UCSD-AML1 (cell line): ENCODE results near the gene FLVCR2.

Source experiments
- DNase-seq: peaks from one replicate; lab custom pipeline; 2025; ENCODE audit not compliant: unreplicated experiment; lab: John Stamatoyannopoulos, UW

Gene FLVCR2

DNA sequence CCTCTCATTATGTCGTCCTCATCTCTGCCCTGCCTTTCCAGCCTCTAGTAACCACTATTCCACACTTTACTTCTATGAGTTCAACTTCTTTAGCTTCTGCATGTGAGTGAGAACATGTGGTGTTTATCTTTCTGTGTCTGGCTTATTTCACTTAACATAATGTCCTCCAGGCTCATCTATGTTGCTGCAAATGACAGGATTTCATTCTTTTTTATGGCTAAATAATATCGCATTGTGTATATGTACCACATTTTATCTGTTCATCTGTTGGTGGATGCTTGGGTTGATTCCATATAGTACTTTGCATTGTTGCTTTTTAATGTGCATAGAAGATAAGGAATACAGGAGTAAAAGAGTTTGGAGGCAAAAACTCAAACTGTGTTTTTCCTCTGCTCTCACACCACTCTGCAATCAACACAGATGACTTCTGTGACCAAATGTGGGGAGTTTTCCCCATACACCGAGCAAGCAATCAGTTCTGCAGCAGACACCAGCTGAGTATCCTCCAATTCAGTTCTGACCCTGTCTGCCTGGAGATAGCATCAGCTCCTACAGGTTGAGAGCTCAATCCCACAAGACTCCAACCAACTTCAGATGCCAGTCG lies 24.6 kb upstream of the FLVCR2 start:
- no peak for DNase-seq

DNA sequence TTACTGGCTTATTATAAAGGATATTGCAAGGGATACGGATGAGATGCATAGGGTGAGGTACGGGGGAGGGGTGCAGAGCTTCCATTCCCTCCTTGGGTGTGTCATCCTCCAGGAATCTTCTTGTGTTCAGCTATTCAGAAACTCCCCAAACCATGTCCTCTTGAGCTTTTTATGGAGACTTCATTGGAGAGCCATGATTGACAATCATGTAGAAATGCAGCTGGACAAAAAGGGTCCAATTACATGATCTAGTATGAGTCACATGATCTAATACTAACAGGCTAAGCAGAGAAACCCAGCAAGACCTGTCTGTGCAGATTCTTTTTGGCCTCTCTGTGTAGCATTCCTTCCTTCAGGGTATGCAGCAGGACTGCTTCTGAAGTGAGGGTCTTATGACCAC lies 23.9 kb upstream of the FLVCR2 start:
- DNase-seq = no peak

DNA sequence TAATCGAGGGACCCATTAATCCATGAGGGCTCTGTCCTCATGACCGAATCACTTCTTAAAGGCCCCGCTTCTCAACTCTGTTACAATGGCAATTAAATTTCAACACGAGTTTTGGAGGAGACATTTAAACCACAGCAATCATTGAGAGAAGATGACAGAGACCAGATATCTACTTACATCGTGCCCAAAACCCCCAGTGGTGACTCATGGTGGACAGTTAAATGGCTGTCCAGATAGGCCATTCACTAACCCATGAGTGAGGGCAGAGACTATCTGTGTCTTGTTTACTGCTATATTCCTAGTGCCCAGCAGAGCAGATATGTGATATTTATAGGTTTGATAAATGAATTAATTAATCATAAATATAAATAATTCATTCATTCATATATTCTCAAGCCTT lies 20.0 kb upstream of the FLVCR2 start:
- DNase-seq = no peak

DNA sequence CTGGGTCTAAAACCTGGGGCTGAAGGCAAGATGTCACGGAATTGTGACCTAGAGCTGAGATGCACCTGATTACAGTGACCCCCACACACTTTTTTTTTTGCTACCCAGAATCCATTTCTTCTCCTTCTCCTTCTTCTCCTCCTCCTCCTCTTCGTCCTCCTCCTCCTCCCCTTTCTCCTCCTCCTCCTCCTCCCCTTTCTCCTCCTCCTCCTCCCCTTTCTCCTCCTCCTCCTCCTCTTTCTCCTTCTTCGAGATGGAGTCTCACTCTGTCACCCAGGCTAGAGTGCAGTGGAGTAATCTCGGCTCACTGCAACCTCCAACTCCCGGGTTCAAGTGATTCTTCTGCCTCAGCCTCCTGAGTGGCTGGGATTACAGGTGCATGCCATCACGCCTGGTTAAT lies 19.4 kb upstream of the FLVCR2 start:
- DNase-seq = no peak

DNA sequence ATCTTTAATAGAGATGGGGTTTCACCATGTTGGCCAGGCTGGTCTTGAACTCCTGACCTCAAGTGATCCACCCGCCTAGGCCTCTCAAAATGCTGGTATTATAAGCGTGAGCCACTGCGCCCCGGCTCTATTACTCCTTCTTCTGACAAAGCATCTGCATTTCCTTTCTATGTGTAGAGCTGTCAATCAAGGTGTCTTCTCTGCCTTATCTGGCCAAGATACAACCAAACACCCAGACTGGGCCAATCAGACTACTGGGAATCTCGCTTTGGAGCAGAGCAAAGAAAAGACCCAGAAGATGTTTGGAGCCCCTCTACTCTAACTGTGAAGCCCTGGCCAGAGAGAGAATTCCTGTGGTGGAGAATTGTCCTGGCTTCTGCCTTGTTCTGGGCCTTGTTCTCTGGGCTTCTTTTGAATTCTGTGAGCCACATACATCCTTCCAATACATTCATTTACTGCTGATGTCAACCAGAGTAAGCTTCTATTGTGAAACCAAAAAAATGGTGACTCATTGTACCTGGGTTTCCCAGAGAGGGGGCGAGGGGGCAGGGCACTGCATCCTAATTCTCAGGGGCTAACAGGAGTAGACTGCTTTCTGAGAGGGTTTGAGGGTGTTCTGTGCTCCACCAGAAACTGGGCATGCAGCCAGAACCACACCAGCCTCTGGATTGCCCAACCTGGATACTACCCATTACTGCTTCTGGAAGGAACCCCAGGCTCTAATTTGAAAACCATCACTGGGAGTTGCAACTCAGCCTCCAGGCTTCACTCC lies 18.8 kb upstream of the FLVCR2 start:
- peak; percentile 20 for DNase-seq

DNA sequence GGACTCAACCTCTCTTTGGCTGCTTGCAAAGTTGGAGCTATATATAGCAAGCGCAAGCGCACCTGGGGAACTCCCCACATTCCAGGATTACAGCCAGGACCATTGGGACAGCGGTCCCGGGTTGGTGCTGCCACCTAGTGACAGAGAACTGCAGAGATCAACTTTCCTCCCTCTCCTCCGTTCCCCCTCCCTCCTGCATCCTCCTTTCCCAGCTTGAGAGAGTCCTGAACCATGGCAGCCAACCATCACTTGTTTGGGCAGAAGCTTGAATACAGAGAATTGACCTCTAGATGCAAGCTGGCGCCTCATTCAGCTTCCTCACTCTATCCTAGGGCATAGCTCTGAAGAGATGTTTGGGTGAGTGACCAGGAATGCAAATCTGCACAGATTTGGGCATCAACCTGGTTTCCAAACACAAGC lies 17.4 kb upstream of the FLVCR2 start:
- peak; percentile 57 for DNase-seq

DNA sequence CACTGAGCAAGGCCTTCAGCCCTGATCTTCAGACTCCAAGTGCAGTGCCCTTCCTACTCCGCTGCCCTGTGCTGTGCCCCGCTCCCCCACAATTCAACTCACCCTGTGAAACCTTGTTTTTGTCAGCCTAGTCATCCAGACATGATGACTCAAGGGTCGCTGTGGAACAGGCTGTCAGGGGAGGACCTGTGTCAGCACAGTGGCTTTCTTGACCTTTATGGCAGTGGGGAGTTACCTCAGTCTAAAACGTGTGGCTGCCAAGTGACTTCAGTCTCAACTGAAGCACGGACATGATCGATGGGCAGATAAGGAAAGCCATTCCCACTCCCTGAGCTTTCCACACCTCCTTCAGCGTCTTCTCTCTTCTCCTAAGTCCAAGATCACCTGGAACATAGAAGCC lies 16.3 kb upstream of the FLVCR2 start:
- DNase-seq = no peak

DNA sequence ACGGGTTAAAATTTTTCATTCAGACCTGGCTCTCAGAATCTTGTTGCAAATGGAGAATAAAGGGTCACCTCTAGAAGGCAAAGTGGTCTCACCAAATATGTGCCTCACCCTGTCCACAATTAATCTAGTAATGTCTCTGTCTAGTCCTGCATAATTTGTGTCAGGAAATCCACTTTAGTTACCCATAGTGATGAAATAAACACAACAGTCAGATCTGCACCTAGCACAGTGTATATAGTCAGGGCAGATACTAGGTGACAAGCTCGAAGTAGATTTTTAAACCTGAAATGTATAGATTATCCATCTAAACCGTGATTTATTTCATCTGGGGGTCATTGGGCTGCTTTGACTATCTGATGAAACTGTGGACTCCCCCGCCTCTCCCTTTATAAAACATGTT lies 15.9 kb upstream of the FLVCR2 start:
- DNase-seq = no peak

DNA sequence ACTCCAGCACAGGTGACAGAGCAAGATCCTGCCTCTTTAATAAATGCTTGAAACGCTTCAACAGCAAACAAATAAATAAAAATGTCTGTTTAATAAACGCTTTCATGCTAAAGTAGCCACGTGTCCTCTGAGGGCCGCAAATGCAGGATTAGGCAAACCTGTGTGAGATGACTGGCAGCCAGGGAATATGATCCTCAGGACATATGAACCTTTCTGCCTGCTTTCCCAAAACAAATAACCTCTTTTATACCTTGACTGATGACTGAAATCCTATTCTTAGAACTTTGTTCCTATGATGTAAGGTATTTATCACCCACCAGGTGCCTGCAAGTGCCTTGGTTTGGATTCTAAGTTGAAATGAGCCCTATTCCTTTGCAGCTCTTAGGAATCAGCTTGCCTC lies 14.5 kb upstream of the FLVCR2 start:
- no peak for DNase-seq

DNA sequence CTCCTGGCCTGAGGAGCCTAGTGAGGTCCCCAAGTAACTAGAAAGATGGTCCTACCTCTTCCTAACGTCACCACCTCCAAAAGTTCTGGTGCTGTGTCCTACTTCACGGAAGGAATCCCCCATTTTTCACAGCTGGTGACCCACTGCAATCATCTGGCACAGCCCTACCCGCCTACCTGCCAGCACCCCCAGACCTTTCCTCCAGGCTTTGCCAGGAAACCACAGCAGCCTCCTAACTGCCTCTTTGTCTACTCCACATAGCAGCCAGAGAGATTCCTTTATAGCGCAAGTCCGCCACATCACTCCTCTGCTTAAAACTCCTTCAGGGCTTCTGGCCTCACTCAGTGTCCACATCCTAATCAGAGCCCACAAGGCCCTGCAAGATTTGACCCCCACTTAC lies 13.4 kb upstream of the FLVCR2 start:
- DNase-seq = no peak

DNA sequence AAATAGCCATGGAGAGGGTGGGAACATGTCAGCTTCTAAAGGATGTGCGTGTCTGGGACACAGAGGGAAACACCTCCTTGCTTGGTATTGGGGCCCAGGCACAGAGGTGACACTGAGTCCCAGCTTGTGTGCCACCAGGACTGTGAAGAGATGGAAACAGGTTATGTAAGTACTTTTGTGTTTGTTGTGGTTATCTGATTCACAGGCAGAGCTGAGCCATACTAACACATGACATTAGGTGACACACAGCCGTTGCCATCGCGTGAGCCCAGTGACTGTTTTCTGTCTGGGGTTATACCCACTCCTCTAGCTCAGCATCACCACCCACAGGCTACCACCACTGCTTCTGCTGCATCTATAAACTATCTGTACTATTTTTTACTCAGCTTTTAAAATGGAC lies 12.1 kb upstream of the FLVCR2 start:
- no peak for DNase-seq

DNA sequence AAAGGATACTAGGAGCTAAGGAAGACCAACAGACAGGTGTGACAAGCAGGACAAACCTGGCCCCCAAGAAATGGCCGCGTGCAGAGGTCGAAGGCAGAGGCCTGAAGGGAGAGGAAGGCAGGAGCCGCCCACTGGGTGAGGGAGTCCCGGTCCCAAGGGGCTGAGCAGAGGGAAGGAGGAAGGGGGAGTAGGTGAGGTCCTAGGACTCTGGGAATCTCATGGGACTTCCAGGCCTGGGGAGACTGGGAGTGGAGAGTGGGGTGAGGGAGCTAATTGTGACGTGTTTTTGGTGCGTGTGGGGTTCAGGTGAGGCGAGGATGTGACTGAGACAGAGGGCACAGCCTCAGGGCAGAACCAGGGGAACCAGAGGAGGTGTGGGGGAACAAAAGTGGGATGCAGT lies 11.7 kb upstream of the FLVCR2 start:
- no peak for DNase-seq

DNA sequence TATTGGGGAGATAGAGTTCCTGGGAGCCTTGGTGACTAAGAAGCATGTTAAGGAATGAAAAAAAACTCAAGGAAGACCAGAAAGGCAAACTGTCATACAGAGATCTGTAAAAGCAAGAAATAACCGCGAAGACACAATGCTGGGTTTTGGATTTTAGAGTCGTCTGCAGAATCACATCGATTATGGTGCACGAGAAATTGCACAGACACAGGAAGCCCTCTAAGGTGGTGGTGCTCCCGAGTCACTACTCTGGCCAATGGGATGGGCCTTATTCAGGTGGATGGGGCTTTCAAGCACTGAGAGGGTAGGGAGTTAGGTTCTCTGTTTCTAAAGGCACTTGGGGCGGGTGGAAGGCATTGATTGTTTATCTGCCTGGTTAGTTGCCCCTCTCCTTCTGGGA lies 10.3 kb upstream of the FLVCR2 start:
- no peak for DNase-seq

DNA sequence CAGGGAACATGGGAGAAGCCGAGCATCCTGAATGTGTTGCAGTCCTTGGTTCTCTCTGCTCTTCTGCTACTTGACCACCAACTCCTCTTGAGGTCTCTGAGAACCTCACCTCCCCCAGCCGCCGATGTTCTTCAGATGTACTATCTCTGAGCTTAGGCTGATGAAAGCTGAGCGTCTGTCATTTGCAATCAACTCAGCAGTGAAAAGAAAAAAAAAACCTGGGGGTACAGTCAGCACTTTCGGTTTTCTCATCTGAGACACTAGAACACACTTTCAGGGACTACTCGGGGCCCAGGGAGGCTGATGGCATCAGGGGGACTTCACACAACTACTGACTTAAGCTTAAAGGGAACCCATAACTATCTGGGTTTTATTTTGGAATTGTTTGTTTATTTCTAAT lies 9.6 kb upstream of the FLVCR2 start:
- DNase-seq = no peak

DNA sequence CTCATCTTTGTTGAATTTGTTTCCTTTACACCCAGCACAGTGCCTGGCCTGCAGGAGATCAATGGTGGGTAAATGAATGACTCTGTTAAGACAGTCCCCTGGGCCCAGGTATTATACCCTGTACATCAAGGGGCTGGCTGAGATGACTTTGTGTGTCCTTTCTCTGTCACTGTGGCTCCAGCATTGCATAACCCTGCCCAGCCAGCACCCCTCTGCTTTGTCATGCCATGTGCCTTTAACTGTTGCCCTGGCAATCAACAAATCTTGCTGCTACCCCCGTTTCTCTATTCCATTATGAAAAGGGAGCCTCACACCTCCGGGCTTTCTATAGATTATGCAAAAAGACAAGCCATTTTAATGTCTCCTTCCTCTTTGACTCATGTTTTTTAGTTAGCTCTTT lies 7.6 kb upstream of the FLVCR2 start:
- DNase-seq = no peak

DNA sequence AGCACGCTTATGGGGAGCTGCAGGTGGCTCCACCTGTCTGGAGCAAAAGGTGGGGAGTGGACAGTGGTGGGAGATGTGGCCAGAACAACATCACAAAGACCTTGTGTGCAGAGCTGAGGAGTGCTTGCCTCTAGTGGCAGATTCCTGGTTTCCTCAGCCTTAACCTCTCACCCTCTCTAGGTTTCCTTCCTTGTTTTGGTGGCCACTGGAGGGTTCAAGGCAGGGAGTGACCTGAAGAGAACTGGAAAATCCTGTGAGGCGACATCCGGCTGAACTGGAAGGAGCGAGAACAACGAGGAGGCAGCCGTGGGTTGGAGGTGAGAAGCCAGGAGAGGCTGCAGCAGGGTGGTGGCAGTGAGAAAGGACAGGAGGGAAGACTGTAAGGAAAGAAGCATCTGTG lies 6.3 kb upstream of the FLVCR2 start:
- no peak for DNase-seq

DNA sequence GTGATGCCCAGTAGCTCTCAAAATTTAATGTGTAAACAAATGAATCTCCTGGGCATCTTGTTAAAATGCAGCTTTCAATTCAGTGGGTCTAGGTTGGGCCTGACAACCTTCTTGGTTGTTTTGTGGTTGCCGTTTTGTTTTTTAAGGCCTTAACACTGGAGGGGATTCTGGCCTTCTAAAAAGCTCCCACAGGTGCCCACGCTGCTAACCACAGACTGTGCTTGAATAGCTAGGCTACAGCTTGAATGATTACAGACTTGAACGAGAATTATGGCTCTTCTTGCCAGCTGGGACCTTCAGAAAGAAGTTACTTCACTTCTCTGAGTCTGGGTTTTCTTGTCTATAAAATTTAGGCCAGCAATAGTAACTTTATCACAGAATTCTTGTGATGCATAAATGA lies 1.3 kb upstream of the FLVCR2 start:
- DNase-seq = no peak

DNA sequence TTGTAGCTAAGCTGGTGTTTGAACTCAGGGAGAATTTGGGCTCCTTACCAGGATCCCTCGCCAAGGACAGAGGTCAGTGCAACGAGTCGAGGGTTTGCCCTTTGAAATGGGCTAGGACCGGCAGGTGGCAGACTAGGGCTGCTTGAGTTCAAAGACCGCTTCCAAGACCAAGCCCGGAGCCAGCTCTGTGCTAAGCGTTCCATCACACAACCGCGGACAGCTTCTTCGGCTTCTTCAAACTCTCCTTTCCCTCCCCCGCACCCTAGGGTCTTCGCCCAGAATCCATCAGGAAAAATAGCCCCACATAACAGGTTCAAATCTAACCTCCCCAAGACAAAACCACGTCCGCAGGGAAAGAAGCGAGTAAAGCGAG lies 705 bp upstream of the FLVCR2 start:
- DNase-seq = peak; percentile 76

DNA sequence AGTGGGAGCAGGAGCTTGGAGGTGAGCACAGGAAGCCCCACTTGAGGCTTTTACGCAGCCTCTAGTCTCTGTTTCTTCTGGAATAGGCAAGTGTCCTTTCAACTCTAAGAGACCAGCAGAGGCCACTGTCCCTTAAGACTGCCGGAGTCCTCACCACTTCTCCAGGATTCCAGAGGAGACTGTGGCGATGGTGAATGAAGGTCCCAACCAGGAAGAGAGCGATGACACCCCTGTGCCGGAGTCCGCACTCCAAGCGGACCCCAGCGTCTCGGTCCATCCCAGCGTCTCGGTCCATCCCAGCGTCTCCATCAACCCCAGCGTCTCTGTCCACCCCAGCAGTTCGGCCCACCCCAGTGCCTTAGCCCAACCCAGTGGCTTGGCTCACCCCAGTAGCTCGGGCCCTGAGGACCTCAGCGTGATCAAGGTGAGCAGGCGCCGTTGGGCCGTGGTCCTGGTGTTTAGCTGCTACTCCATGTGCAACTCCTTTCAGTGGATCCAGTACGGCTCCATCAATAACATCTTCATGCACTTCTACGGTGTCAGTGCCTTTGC lies 442 bp downstream of the FLVCR2 start:
- no peak for DNase-seq

DNA sequence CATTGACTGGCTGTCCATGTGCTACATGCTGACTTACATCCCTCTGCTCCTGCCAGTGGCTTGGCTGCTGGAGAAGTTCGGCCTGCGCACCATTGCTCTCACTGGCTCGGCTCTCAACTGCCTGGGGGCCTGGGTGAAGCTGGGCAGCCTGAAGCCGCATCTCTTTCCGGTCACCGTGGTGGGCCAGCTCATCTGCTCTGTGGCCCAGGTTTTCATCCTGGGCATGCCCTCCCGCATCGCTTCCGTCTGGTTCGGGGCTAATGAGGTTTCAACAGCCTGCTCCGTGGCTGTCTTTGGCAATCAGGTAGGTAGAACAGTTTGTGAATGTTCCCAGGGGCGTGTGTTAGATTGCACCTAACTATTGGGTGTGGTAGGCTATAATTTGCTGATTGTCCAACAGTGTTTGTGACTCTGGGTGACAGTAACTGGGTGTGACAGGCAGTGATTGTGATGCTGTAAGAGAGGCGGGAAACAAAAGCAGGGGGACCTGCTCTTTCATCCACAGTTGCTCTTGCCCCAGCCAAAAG lies 981 bp downstream of the FLVCR2 start:
- DNase-seq = no peak

DNA sequence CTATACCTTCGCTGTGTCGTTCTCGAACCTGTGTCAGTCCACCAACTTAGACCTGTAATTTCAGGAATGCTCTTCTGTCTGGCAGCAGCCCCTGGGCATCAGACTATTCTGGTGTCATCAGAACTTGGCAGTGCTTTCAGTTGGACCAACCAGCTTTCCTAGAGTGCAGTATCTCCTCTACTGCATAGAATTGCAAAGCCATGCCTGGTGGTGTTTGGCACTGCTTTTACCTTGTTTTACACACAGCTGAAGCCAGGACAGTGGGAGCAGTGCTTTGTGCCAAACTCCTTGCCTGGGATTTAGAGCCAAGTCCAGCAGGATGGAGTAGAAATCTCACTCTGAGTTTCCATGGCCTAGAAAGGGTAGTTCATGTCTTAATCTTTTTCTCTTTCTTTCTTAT lies 1.5 kb downstream of the FLVCR2 start:
- DNase-seq = no peak

DNA sequence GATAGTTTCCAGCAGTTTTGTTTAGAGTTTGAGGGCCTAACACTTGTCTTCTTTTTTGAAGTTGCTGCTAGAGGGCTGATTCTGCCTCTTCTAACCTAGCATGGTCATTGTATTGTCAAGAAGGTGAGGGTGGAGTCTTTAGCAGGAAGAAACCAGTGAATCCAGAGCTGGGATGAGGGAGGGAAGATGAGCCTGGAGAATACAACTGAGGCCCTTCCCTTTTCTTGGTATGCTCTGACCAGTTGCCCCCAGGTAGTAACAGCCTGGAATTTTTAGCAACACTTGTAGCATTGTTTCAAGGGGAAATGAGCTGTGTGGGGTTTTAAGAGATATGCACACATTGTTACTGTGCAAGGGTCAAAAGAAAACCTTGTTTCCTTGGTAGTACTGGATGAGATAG lies 9.0 kb downstream of the FLVCR2 start:
- no peak for DNase-seq

DNA sequence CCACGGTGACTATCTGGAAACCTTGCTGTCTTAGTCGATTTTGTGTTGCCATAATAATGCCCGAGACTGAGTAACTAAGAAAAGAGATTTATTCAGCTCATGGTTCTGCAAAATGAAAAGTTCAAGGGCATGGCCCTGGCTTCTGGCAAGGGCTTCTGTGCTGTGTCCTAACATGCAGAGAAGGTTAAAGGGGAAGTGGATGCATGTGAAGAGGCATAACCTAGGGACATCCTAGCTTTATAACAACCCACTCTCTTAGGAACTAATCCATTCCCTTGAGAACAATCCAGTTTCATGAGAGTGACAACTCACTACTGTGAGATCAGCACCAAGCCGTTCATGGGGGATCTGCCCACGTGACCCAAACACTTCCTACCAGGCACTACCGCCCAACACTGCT lies 11.5 kb downstream of the FLVCR2 start:
- no peak for DNase-seq
